Stimulated activated CD8-positive, alpha-beta memory T cell treated with anti-CD3 and anti-CD28 coated beads, Interleukin-12 subunit alpha, Interleukin-12 subunit beta, amount 100 ng/mL, for 24 hours (primary cell): ENCODE measurements around the gene UNC5CL.
A peak's percentile ranks its signal among the peaks of the same experiment; 100 is the strongest.
"Not testable (repeated sequence)": the region's sequence is repeated elsewhere in the genome, so short reads cannot be mapped to it uniquely, and the experiment has no call there.

Source experiments
- DNase-seq: peaks from one replicate; pipeline ENCODE4 v3.0.0-alpha.2; 2020; ENCODE audit errors: extremely low read depth

The UNC5CL gene

DNA sequence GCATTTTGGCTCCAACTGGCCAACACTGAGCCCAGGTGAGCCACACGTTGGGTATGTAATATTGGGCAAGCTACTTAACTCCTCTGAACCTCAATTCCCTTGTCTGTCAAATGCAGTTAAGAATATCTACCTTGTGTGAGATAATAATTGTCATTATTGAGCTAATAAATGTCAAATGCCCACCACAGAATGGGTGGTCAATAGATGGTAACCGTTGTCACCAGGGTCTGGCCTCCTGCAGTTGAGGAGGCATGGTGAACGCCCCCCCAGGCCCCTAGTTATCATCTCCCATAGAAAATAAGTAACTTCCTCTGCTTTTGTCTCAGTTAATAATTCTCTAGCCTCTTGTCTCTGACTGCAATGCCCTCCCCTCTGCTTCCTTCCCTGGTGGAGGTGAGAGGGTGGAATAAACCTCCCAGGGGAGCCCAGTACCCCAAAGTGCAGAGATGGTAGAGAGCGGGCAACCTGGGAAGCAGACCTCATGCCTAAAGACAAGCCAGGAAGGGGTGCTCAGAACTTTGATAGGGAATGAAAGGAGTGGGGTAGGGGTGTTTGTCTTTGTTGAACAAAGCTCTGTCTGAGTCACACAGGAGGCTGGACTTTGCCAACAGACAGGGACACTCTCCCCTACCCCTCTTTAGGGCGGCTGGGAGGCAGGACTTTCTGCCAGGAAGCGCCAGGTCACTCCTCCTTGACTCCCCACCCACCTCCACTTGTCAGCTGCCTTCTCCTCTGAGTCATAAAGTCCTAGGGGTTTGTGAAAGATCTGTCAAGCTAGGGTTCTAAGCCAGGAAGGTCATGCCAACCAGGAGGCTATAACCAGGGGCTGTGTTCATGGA lies 1.3 kb upstream of the UNC5CL start:
- DNase-seq, result no peak

DNA sequence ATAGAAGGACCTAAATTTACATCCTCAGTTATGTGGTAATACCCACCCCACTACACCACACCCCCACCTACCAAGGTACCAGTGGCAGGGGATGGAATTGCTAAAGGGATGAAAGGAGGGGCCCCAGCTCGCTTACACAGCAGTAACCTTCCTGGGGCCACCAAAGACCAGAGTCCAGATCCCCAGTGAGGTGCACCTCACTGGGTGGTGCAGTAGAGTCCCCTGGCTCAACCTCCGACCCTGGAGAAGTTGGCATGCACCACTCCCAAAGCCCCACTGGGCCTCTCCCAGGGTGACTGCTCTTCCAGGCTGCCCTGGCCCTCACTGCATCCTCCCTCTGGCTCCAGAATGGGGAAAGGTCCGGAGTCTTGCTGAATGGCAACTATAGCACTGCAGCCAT lies 816 bp downstream of the UNC5CL start:
- no peak for DNase-seq

GRCh38 chr6:41037107-41037900 lies 1.7 kb downstream of the UNC5CL start:
- no peak for DNase-seq

GRCh38 chr6:41036601-41037000 lies 2.4 kb downstream of the UNC5CL start:
- no peak for DNase-seq

GRCh38 chr6:41036186-41036585 lies 2.8 kb downstream of the UNC5CL start:
- DNase-seq, result no peak

DNA sequence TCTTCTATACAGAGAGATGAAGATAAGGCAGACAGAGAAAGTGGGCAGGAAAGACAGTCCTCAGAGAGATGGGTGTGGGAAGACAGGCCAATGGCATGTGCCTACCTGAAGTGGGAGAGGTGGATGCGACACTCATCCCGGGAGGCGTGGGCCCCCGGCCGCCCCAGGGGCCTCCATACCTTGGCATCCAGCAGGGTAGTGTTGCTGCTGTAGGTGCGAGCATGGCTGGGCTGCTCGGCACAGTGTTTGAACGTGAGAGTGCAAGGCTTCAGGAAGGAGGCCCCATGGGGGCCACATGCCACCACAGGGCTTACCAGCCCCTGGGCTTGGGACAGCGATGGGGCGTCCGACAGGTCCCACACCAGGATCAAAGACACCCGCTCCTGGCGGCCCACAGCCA lies 5.2 kb downstream of the UNC5CL start:
- DNase-seq, result no peak

DNA sequence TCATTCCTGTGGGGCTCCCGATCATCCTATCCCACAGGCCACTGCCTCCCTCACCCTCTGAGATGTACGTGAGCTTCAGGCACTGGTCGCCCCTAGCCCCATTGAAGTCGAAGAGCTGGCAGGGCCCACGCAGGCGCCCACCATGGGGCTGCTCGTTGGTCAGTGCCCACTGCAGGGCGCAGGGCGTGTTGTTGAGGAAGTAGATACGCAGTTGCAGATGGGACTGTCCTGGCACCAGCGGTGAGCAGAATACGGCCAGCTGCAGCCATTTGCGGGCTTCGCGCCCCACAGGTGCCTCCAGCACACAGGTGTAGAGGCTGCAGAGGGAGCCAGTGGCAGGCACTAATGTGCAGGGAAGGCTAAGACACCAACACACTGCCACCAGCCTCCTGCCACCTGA lies 6.2 kb downstream of the UNC5CL start:
- DNase-seq, result no peak

- DNase-seq, result no peak
Measured at GRCh38 chr6:41028561-41029412, 10.2 kb downstream of the UNC5CL start.

DNA sequence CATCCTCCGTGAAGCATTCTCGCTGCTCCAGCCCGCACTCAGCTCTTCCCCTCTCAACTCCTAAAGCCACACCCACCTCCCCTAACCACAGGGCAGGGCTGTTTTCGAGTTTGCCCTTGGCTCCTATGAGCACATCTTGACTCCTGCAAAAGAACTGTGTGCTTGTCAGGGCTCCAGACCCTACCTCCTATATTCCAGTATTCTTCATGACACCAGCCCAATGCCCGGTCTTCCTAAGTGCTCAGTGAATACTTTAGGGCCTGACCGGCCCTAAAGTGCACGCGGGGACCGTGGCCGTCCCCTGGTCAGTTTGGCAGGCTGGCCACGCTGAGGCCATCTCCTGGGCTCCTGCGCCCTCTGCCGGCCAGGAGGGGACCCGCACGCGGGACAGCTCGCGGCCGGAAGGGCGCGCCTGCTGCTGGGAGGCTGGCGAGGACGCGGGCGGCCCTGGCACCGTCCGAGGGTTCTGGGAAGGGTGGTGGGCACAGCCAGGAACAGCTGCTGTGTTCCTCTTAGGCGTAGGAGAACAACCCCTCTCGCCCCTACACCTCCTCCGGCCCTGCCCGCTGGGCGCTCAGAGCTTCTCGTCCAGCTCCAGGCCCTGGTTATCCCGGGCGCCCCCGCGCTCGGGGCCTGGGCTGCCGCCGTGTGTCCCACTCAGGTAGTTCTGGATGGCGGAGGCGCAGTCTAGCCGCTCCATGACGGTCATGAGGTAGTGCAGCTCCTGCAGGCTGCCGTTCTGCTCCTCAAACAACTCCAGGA lies 11.0 kb downstream of the UNC5CL start:
- peak; percentile 47 for DNase-seq

- DNase-seq, result no peak
Measured at GRCh38 chr6:41027241-41027640, 11.8 kb downstream of the UNC5CL start.

- DNase-seq, result no peak
Measured at GRCh38 chr6:41025966-41026530, 13.0 kb downstream of the UNC5CL start.

- DNase-seq, result no peak
Measured at GRCh38 chr6:41023114-41023513, 15.9 kb downstream of the UNC5CL start.

DNA sequence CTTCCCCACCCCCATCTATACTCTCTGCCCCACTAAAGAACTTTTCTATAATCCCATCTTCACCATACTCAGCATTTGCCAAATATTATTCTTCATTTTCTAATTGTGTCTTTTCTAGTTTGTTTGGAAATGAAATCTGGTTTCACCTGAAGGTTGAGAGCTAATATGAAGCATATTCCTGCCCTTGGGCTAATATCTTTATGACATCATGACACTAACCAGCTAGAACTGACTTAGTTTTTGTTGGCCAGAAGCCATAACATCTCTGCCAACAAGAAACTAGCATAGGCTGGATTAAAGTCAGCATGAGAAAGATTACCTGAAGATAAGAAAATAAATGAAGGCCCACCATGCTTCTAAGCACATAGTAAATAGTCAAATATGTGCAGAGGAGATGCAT lies 16.7 kb downstream of the UNC5CL start:
- no peak for DNase-seq

DNA sequence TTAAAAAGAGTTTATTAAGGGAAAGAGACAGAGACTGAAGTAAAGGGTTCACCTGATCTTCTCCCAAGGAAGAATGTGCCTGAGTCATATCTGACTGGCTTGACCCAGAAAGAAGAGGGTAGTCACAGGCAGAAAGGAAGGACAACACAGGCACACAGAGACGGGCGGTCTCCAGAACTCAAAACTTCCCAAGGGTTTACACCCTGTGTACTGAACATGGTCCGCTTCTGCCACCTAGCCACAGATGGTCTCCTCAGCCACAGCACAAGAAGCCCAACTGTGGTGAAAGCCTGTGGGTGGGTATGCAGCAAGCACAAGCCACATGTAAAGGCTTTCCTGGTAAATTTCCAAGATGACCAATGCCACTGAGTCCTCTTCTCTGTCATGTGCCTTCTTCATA lies 17.2 kb downstream of the UNC5CL start:
- DNase-seq, result no peak

DNA sequence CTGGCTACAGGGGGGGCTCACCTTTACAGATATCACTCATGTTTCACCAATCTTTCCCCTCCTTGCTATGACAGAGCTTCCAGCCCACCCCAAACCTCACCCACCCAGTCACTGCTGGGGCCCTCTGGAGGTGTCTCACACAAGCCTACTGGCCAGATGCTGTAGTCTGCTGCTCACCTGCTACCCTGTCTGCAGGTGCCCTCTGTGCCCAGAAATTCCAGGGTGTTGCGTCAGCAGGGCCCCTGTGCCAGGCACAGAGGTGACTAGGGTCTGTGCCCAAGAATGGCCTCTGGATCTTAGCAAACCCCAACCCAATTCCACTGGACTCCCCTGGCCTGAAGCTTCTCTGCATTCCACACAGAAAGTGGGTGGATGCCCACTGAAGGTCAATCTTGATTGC lies 21.4 kb downstream of the UNC5CL start:
- DNase-seq, result no peak

DNA sequence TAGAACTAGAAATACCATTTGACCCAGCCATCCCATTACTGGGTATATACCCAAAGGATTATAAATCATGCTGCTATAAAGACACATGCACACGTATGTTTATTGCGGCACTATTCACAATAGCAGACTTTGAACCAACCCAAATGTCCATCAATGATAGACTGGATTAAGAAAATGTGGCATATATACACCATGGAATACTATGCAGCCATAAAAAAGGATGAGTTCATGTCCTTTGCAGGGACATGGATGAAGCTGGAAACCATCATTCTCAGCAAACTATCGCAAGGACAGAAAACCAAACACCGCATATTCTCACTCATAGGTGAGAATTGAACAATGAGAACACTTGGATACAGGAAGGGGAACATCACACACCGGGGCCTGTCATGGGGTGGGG lies 23.2 kb downstream of the UNC5CL start:
- DNase-seq, result not testable (repeated sequence)

DNA sequence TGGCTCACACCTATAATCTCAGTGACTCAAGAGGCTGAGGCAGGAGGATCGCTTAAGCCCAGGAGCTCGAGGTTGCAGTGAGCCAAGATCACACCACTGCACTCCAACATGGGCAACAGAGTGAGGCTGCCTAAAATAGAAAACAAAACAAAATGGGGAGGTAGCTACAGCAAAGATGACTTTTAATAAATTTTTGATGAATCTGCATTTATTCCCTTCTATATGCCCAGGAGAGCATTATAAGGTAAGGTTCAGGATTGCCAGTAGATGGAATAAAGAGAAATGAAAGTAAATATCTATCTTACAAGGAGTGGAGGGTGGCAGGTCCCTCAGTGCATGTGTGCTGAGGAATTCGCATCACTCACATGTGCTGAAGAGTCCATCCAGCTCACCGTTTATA lies 24.2 kb downstream of the UNC5CL start:
- no peak for DNase-seq

- no peak for DNase-seq
Measured at GRCh38 chr6:41013466-41014153, 25.4 kb downstream of the UNC5CL start.

GRCh38 chr6:41011673-41012072 lies 27.3 kb downstream of the UNC5CL start:
- DNase-seq, result no peak

DNA sequence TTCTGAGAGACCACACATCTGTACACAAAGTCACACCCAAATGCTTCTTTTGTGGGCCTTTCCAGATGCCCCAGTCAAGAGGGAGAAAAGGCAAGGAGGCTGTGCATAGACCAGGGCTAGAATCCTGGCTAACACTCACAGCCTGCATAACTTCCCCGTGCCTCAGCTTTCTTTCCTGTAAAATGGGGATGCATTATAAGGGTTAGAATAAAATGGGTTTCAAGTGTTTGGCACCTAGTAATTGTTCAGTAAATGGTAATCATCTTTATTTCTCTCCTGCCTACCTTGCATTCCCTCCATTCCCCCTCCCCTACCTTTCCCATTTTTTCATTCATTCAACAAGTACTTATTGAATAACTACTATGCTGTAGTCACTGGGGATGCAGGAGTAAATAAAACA lies 29.4 kb downstream of the UNC5CL start:
- DNase-seq, result no peak

DNA sequence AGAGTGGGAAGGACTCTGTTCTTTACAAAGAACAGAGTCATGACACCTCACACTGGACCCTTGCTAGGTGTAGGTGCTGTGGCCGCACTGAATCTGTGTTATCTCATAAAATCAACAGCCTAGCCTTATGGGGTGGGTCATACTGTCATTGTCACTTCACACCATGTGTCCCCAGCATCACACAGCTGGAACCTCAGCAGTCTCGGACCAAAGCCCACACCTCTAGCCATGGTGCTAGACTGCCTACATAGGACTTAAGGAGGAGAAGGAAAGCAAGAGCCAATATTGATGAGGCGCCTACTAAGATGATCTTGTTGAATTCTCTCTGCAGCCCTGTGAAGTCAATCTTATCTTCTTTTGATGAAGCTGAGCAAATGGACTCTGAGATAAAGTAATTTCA lies 31.0 kb downstream of the UNC5CL start:
- DNase-seq, result no peak
